ENCODE data around the gene TENM3. TPM values are rescaled to one million over a fixed set of nuclear protein-coding genes. Genes with fewer than 3 reads are reported as not detected.

The TENM3 gene
- total RNA-seq, 3 donors from 2014 or later = 0.58 to 19.2 (median 0.70) TPM

GRCh38 chr4:182338063-182338462 is 94.9 kb downstream of the TENM3 start:
- Histone ChIP-seq H3K4me1 (ENCODE audit: low read depth) (no peaks in the 10 kb centered on the region), H3K36me3 (ENCODE audit: low read depth) (no peaks in the 10 kb centered on the region), H3K9me3 (no peaks in the 10 kb centered on the region), H3K4me3 (no peak overlapping the region)
- TF ChIP-seq CTCF (IDR thresholded peaks at IDR 0.05) = no peak
- DNase-seq (no peak), ATAC-seq (no peak)
- intact Hi-C loops (cut with DNase I, micrococcal nuclease) = no loop called here

GRCh38 chr4:182338746-182339145 is 95.5 kb downstream of the TENM3 start:
- no peak for ATAC-seq
- Histone ChIP-seq H3K4me1 (ENCODE audit: low read depth) (no peaks in the 10 kb centered on the region), H3K36me3 (ENCODE audit: low read depth) (no peaks in the 10 kb centered on the region), H3K9me3 (no peaks in the 10 kb centered on the region), H3K4me3 (no peak overlapping the region)
- no peak for DNase-seq
- intact Hi-C loops (cut with DNase I, micrococcal nuclease) = no loop called here
- no peak for TF ChIP-seq CTCF (IDR thresholded peaks at IDR 0.05)

- ATAC-seq = no peak
Observed at GRCh38 chr4:182339221-182339641, 96.0 kb downstream of the TENM3 start.

GRCh38 chr4:182343453-182343852 is 100.3 kb downstream of the TENM3 start:
- ATAC-seq (no peak), DNase-seq (no peak)
- H3K36me3 ChIP-seq (ENCODE audit: low read depth) = no peaks in the 10 kb centered on the region
- H3K9me3 ChIP-seq = no peaks in the 10 kb centered on the region
- TF ChIP-seq CTCF (IDR thresholded peaks at IDR 0.05) = no peak
- intact Hi-C loops (cut with DNase I, micrococcal nuclease) = no loop called here
- no peaks in the 10 kb centered on the region for H3K4me1 ChIP-seq (ENCODE audit: low read depth)
- no peak overlapping the region for H3K4me3 ChIP-seq

More at GRCh38 chr4:182339221-182339641, 96.0 kb downstream of the TENM3 start:
- H3K4me1 ChIP-seq (ENCODE audit: low read depth) = no peaks in the 10 kb centered on the region
- no peaks in the 10 kb centered on the region for H3K36me3 ChIP-seq (ENCODE audit: low read depth)
- intact Hi-C loops (cut with DNase I, micrococcal nuclease) = no loop called here
- no peaks in the 10 kb centered on the region for H3K9me3 ChIP-seq
- TF ChIP-seq CTCF (IDR thresholded peaks at IDR 0.05) = no peak
- DNase-seq = no peak
- no peak overlapping the region for H3K4me3 ChIP-seq

GRCh38 chr4:182344968-182345367 is 101.8 kb downstream of the TENM3 start:
- ATAC-seq (no peak), DNase-seq (no peak)
- intact Hi-C loops (cut with DNase I, micrococcal nuclease) = no loop called here
- Histone ChIP-seq H3K4me3 (no peak overlapping the region), H3K36me3 (ENCODE audit: low read depth) (no peaks in the 10 kb centered on the region), H3K4me1 (ENCODE audit: low read depth) (no peaks in the 10 kb centered on the region), H3K9me3 (no peaks in the 10 kb centered on the region)
- no peak for TF ChIP-seq CTCF (IDR thresholded peaks at IDR 0.05)

GRCh38 chr4:182346250-182346649 is 103.0 kb downstream of the TENM3 start:
- Histone ChIP-seq H3K4me3 (no peak overlapping the region), H3K9me3 (no peaks in the 10 kb centered on the region), H3K36me3 (ENCODE audit: low read depth) (no peaks in the 10 kb centered on the region), H3K4me1 (ENCODE audit: low read depth) (no peaks in the 10 kb centered on the region)
- no peak for ATAC-seq
- no peak for TF ChIP-seq CTCF (IDR thresholded peaks at IDR 0.05)
- DNase-seq = no peak
- intact Hi-C loops (cut with DNase I, micrococcal nuclease) = no loop called here

All from mucosa of descending colon (tissue), 3 donors.